HTERT RPE-1 (cell line): ENCODE data around the gene TRPM1.

Experiments
- in situ Hi-C: fragments of 300-500 bp; cut with MboI; formaldehyde crosslinking; loops from 4 replicates; pipeline ENCODE4 v1.14.3; 2020; ENCODE audit warnings: low sequenced_read_pairs

Gene TRPM1

GRCh38 chr15:31101262-31102038, at the start of gene TRPM1:
TRPM1 (minus strand) TSS chr15:31101725; CDS start chr15:31081355, 20,370 bp downstream.
- in situ Hi-C loops = no loop called here

- in situ Hi-C loops = no loop called here
Observed at GRCh38 chr15:31150732-31151231, 49.3 kb upstream of the TRPM1 start.

- in situ Hi-C loops = no loop called here
Observed at GRCh38 chr15:31149987-31150386, 48.5 kb upstream of the TRPM1 start.

GRCh38 chr15:31149088-31149505, 47.6 kb upstream of the TRPM1 start:
- in situ Hi-C loops = no loop called here

- in situ Hi-C loops = no loop called here
Observed at GRCh38 chr15:31148297-31149087, 47.0 kb upstream of the TRPM1 start.

- in situ Hi-C loops = no loop called here
Observed at GRCh38 chr15:31147944-31148296, 46.4 kb upstream of the TRPM1 start.

- in situ Hi-C loops = no loop called here
Observed at GRCh38 chr15:31147456-31147855, 45.9 kb upstream of the TRPM1 start.

- in situ Hi-C loops = no loop called here
Observed at GRCh38 chr15:31145271-31145911, 43.9 kb upstream of the TRPM1 start.

GRCh38 chr15:31141792-31142191, 40.3 kb upstream of the TRPM1 start:
- in situ Hi-C loops = no loop called here

GRCh38 chr15:31136607-31137328, 35.2 kb upstream of the TRPM1 start:
- in situ Hi-C loops = no loop called here

GRCh38 chr15:31136016-31136415, 34.5 kb upstream of the TRPM1 start:
- in situ Hi-C loops = no loop called here

- in situ Hi-C loops = no loop called here
Observed at GRCh38 chr15:31135523-31135922, 34.0 kb upstream of the TRPM1 start.

- in situ Hi-C loops = no loop called here
Observed at GRCh38 chr15:31133890-31134289, 32.4 kb upstream of the TRPM1 start.

GRCh38 chr15:31131853-31132375, 30.4 kb upstream of the TRPM1 start:
- in situ Hi-C loops = no loop called here

- in situ Hi-C loops = no loop called here
Observed at GRCh38 chr15:31130576-31131237, 29.2 kb upstream of the TRPM1 start.

GRCh38 chr15:31129769-31130303, 28.3 kb upstream of the TRPM1 start:
- in situ Hi-C loops = no loop called here

- in situ Hi-C loops = no loop called here
Observed at GRCh38 chr15:31128919-31129768, 27.6 kb upstream of the TRPM1 start.

GRCh38 chr15:31128477-31128876, 27.0 kb upstream of the TRPM1 start:
- in situ Hi-C loops = no loop called here
